ENCODE data around the gene AKAP8. TPM values are rescaled to one million over a fixed set of nuclear protein-coding genes. Genes with fewer than 3 reads are reported as not detected.

AKAP8 gene
- polyA plus RNA-seq, 1 experiment = 12.4 TPM

GRCh38 chr19:15425321-15425950 is 45.8 kb upstream of the AKAP8 start:
- Histone ChIP-seq H3K27me3 (ENCODE audit: control insufficient read depth, insufficient read depth, low read length) (no peaks in the 10 kb centered on the region), H3K4me3 (ENCODE audit: low read depth, low read length) (no peak overlapping the region), H3K27ac (ENCODE audit: low read depth, low read length) (no peak overlapping the region), H3K9me3 (ENCODE audit: control insufficient read depth, insufficient read depth, low read length) (peaks cover 32% of the 10 kb centered on the region)
- POLR2A ChIA-PET = no interaction called here
- CTCF ChIA-PET = interaction anchor here (0.6 kb wide), 1 partner anchor 10 kb away, joined by 3 read pairs; no protein-coding TSS in a partner anchor
- no peak for DNase-seq (ENCODE audit: low read depth, low spot score)
- no peak for TF ChIP-seq CTCF (IDR thresholded peaks at IDR 0.05; ENCODE audit: low read depth, low read length)

GRCh38 chr19:15424692-15425272 is 45.2 kb upstream of the AKAP8 start:
- ChIA-PET CTCF (no interaction called here), POLR2A (no interaction called here)
- Histone ChIP-seq H3K9me3 (ENCODE audit: control insufficient read depth, insufficient read depth, low read length) (peaks cover 32% of the 10 kb centered on the region), H3K4me3 (ENCODE audit: low read depth, low read length) (no peak overlapping the region), H3K27me3 (ENCODE audit: control insufficient read depth, insufficient read depth, low read length) (no peaks in the 10 kb centered on the region), H3K27ac (ENCODE audit: low read depth, low read length) (no peak overlapping the region)
- TF ChIP-seq CTCF (IDR thresholded peaks at IDR 0.05; ENCODE audit: low read depth, low read length) = no peak
- DNase-seq (ENCODE audit: low read depth, low spot score) = no peak

GRCh38 chr19:15424121-15424520 is 44.5 kb upstream of the AKAP8 start:
- peaks cover 32% of the 10 kb centered on the region for H3K9me3 ChIP-seq (ENCODE audit: control insufficient read depth, insufficient read depth, low read length)
- ChIA-PET POLR2A (no interaction called here), CTCF (no interaction called here)
- no peak overlapping the region for H3K4me3 ChIP-seq (ENCODE audit: low read depth, low read length)
- DNase-seq (ENCODE audit: low read depth, low spot score) = no peak
- H3K27me3 ChIP-seq (ENCODE audit: control insufficient read depth, insufficient read depth, low read length) = no peaks in the 10 kb centered on the region
- no peak for TF ChIP-seq CTCF (IDR thresholded peaks at IDR 0.05; ENCODE audit: low read depth, low read length)
- no peak overlapping the region for H3K27ac ChIP-seq (ENCODE audit: low read depth, low read length)

GRCh38 chr19:15423130-15423529 is 43.5 kb upstream of the AKAP8 start:
- ChIA-PET CTCF (no interaction called here), POLR2A (no interaction called here)
- DNase-seq (ENCODE audit: low read depth, low spot score) = no peak
- TF ChIP-seq CTCF (IDR thresholded peaks at IDR 0.05; ENCODE audit: low read depth, low read length) = no peak
- Histone ChIP-seq H3K4me3 (ENCODE audit: low read depth, low read length) (no peak overlapping the region), H3K27ac (ENCODE audit: low read depth, low read length) (no peak overlapping the region), H3K9me3 (ENCODE audit: control insufficient read depth, insufficient read depth, low read length) (peaks cover 37% of the 10 kb centered on the region), H3K27me3 (ENCODE audit: control insufficient read depth, insufficient read depth, low read length) (no peaks in the 10 kb centered on the region)

- ChIA-PET POLR2A (interaction anchor here (0.9 kb wide), 1 partner anchor 11 kb away, joined by 3 read pairs; no protein-coding TSS in a partner anchor), CTCF (interaction anchor here (1.0 kb wide), 1 partner anchor 331 kb away, joined by 10 read pairs; no protein-coding TSS in a partner anchor)
- no peak for DNase-seq (ENCODE audit: low read depth, low spot score)
- Histone ChIP-seq H3K4me3 (ENCODE audit: low read depth, low read length) (no peak overlapping the region), H3K27ac (ENCODE audit: low read depth, low read length) (no peak overlapping the region), H3K9me3 (ENCODE audit: control insufficient read depth, insufficient read depth, low read length) (peaks cover 37% of the 10 kb centered on the region), H3K27me3 (ENCODE audit: control insufficient read depth, insufficient read depth, low read length) (no peaks in the 10 kb centered on the region)
- TF ChIP-seq CTCF (IDR thresholded peaks at IDR 0.05; ENCODE audit: low read depth, low read length) = no peak
Observed at GRCh38 chr19:15422296-15423075, 42.9 kb upstream of the AKAP8 start.

All from AG04450 (cell line).